Activated T-cell treated with anti-CD3 and anti-CD28 coated beads for 1 hour (primary cell): ENCODE measurements around the gene ITIH3.

Experiments
- DNase-seq: peaks from one replicate; pipeline ENCODE4 v3.0.0-alpha.2; 2020; ENCODE audit warnings: low read depth

Gene ITIH3

GRCh38 chr3:52827441-52827840, 32.8 kb downstream of the ITIH3 start:
- no peak for DNase-seq

GRCh38 chr3:52827866-52828376, 33.3 kb downstream of the ITIH3 start:
- no peak for DNase-seq

GRCh38 chr3:52829482-52829881, 34.9 kb downstream of the ITIH3 start:
- no peak for DNase-seq

GRCh38 chr3:52829906-52830463, 35.4 kb downstream of the ITIH3 start:
- no peak for DNase-seq

- no peak for DNase-seq
Observed at GRCh38 chr3:52830535-52831258, 36.1 kb downstream of the ITIH3 start, which contains the start of gene ITIH4. Gene ITIH4, minus strand, starts transcription at chr3:52830672. Its CDS starts 30 bp downstream, at chr3:52830642.

- no peak for DNase-seq
Observed at GRCh38 chr3:52831500-52832301, 37.1 kb downstream of the ITIH3 start.

GRCh38 chr3:52833202-52833601, 38.6 kb downstream of the ITIH3 start:
- DNase-seq: no peak

- DNase-seq: no peak
Observed at GRCh38 chr3:52834871-52835501, 40.4 kb downstream of the ITIH3 start, which contains the start of gene MUSTN1. Gene MUSTN1, minus strand, starts transcription at chr3:52835019. Its CDS starts 71 bp downstream, at chr3:52834948.

- no peak for DNase-seq
Observed at GRCh38 chr3:52835766-52836470, 41.3 kb downstream of the ITIH3 start.

GRCh38 chr3:52836471-52836845, 41.9 kb downstream of the ITIH3 start:
- DNase-seq: no peak

GRCh38 chr3:52836986-52837385, 42.4 kb downstream of the ITIH3 start:
- DNase-seq: no peak

GRCh38 chr3:52838561-52839267, 44.1 kb downstream of the ITIH3 start:
- no peak for DNase-seq

GRCh38 chr3:52839268-52839575, 44.6 kb downstream of the ITIH3 start:
- DNase-seq: no peak

GRCh38 chr3:52839892-52840545, 45.4 kb downstream of the ITIH3 start:
- no peak for DNase-seq

GRCh38 chr3:52841211-52841980, 46.8 kb downstream of the ITIH3 start:
- no peak for DNase-seq

GRCh38 chr3:52841981-52842340, 47.4 kb downstream of the ITIH3 start:
- no peak for DNase-seq

- no peak for DNase-seq
Observed at GRCh38 chr3:52842424-52842823, 47.8 kb downstream of the ITIH3 start.

- no peak for DNase-seq
Observed at GRCh38 chr3:52843108-52843865, 48.7 kb downstream of the ITIH3 start.

- no peak for DNase-seq
Observed at GRCh38 chr3:52843881-52844280, 49.3 kb downstream of the ITIH3 start.
